GM23338 (cell line): Measurements from ENCODE around the gene CDH23. TPM values are rescaled to one million over a fixed set of nuclear protein-coding genes. Genes with fewer than 3 reads are reported as not detected.

Experiments used
- ATAC-seq: fragments of 200-7000 bp; cut with Tn5 transposase; 3 replicates; pipeline ENCODE4 v1.9.1; 2020
- DNase-seq: peaks from one replicate; pipeline ENCODE4 v3.0.0-alpha.2; 2015; ENCODE audit warnings: low spot score
- H2AFZ ChIP-seq: fragments of 200-600 bp; sonication (generic); 2 replicates; pipeline ENCODE4 v1.8.0; 2016; ENCODE audit warnings: antibody characterized with exemption, mild to moderate bottlenecking, moderate library complexity
- H3F3A ChIP-seq: fragments of 200-600 bp; sonication (generic); replicated peaks from 2 replicates; pipeline ENCODE4 v1.8.0; 2017; ENCODE audit warnings: antibody characterized with exemption, mixed run types, low read depth
- H3K27ac ChIP-seq: fragments of 200-600 bp; sonication (generic); 2 replicates; pipeline ENCODE4 v1.6.1; 2016; ENCODE audit warnings: low read depth
- H3K27me3 ChIP-seq: fragments of 200-600 bp; sonication (generic); 2 replicates; pipeline ENCODE4 v1.8.0; 2016; ENCODE audit warnings: mild to moderate bottlenecking, mixed run types, moderate library complexity; ENCODE audit not compliant: insufficient read depth
- H3K36me3 ChIP-seq: fragments of 200-600 bp; sonication (generic); 2 replicates; pipeline ENCODE4 v1.8.0; 2016; ENCODE audit warnings: mild to moderate bottlenecking; ENCODE audit not compliant: insufficient read depth
- H3K4me1 ChIP-seq: fragments of 200-600 bp; sonication (generic); 2 replicates; pipeline ENCODE4 v1.8.0; 2016; ENCODE audit warnings: mild to moderate bottlenecking, moderate library complexity; ENCODE audit not compliant: insufficient read depth
- H3K4me2 ChIP-seq: fragments of 200-600 bp; sonication (generic); 2 replicates; pipeline ENCODE4 v1.7.1; 2017; ENCODE audit warnings: mixed run types
- H3K4me3 ChIP-seq: fragments of 200-600 bp; sonication (generic); 2 replicates; pipeline ENCODE4 v1.6.1; 2016; ENCODE audit warnings: mixed run types
- H3K79me2 ChIP-seq: fragments of 200-600 bp; sonication (generic); replicated peaks from 2 replicates; pipeline ENCODE4 v1.8.0; 2017; ENCODE audit warnings: mild to moderate bottlenecking; ENCODE audit not compliant: insufficient read depth
- H3K9me2 ChIP-seq: fragments of 200-600 bp; sonication (generic); 2 replicates; pipeline ENCODE4 v1.8.0; 2017; ENCODE audit not compliant: insufficient read depth
- H4K20me1 ChIP-seq: fragments of 200-600 bp; sonication (generic); replicated peaks from 2 replicates; pipeline ENCODE4 v1.8.0; 2017; ENCODE audit warnings: mild to moderate bottlenecking; ENCODE audit not compliant: insufficient read depth
- H3K27ac Mint-ChIP-seq: 2 replicates; pipeline ENCODE4 v1.8.0; 2020; ENCODE audit warnings: inconsistent platforms, mild to moderate bottlenecking, moderate library complexity, mixed read lengths
- H3K27me3 Mint-ChIP-seq: 3 replicates; pipeline ENCODE4 v1.8.0; 2022; ENCODE audit warnings: low read depth, mild to moderate bottlenecking, moderate library complexity, mixed read lengths, inconsistent platforms; ENCODE audit not compliant: insufficient read depth, poor library complexity
- H3K36me3 Mint-ChIP-seq: 3 replicates; pipeline ENCODE4 v1.8.0; 2021; ENCODE audit warnings: low read depth, mild to moderate bottlenecking, inconsistent platforms, moderate library complexity, mixed read lengths
- H3K4me1 Mint-ChIP-seq: 3 replicates; pipeline ENCODE4 v1.8.0; 2020; ENCODE audit warnings: mild to moderate bottlenecking, inconsistent platforms, mixed read lengths
- H3K4me3 Mint-ChIP-seq: 3 replicates; pipeline ENCODE4 v1.8.0; 2021; ENCODE audit warnings: moderate library complexity, mild to moderate bottlenecking, inconsistent platforms, mixed read lengths
- H3K9me3 Mint-ChIP-seq: 3 replicates; pipeline ENCODE4 v1.8.0; 2020; ENCODE audit warnings: moderate library complexity, mild to moderate bottlenecking, inconsistent platforms, mixed read lengths
- CTCF ChIP-seq, 2 experiments: fragments of 200-600 bp in 1 of 2; sonication (generic) in 1 of 2; conservative IDR thresholded peaks; 2 replicates each; pipeline versions ENCODE4 v1.5.1 to v1.6.1; 2016 to 2017; ENCODE audit warnings: antibody characterized with exemption in 2 of 2, low read depth in 2 of 2, mild to moderate bottlenecking in 2 of 2, moderate library complexity in 1 of 2
- EZH2phosphoT487 ChIP-seq: fragments of 200-600 bp; sonication (generic); IDR thresholded peaks from one replicate; pipeline ENCODE4 v1.8.1; 2018; ENCODE audit warnings: antibody characterized with exemption; ENCODE audit not compliant: unreplicated experiment
- JUNB ChIP-seq: IDR thresholded peaks from one replicate; pipeline ENCODE4 v1.6.1; 2016; ENCODE audit warnings: antibody characterized with exemption; ENCODE audit not compliant: unreplicated experiment
- NANOG ChIP-seq: IDR thresholded peaks from 2 replicates; pipeline ENCODE4 v1.6.1; 2016; ENCODE audit warnings: antibody characterized with exemption, borderline replicate concordance
- ZNF331 ChIP-seq: fragments of 250-450 bp; sonication (Bioruptor Pico); IDR thresholded peaks from 2 replicates; pipeline ENCODE4 v1.5.0; 2020; ENCODE audit warnings: low read depth, mild to moderate bottlenecking, moderate library complexity
- ZNF462 ChIP-seq: fragments of 250-450 bp; sonication (Bioruptor Pico); IDR thresholded peaks from 2 replicates; pipeline ENCODE4 v1.5.0; 2020; ENCODE audit warnings: mild to moderate bottlenecking, moderate library complexity
- polyA plus RNA-seq: library from polyadenylated mRNA; unstranded; fragments of >200 nt; fragmentation: Nextera tagmentation; extraction: Ambion mirVana; gene quantifications from 2 replicates; pipeline ENCODE4 v1.2.1, GENCODE V29; 2016
- total RNA-seq: library from RNA; depleted of rRNA; stranded (reverse); fragments of >200 nt; shearing (Covaris generic); gene quantifications from 2 replicates; pipeline ENCODE4 v1.2.3, GENCODE V29; 2014

The CDH23 gene
- total and polyA plus RNA-seq, 2 experiments from 2014 or later: 0.95 to 4.3 TPM

DNA sequence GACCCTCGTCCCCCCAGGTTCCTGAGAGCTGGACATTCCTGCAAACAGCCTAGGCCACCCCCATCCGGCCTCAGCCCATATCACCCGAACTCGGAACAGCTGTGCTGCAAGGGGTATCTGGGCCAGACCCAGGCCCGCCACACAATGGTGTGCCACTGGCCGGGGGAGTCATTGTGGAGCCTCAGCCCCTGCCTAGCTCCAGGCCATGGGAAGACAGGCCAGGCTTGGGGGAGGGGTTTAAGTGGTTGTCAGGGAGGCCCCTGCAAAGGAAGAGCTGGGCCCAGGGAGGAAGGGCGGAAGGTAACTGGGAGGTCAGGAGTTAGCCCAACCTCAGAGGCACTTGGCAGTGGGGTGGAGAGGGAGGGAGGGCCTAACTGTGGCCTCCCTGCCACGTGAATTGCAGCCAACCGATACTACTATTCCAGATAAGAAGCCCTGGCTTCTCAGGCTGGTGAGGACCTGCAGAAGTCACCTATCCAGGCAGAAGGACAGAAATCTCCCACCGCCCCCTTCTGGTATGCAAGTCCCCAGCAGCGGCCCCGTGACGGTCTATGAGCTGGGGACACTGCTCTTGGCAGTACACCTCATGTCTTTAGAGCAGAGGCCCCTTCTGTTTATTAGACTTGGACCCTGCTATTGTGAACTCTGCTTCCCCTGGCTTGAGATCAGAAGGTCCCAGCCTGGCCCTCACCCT, 349.8 kb downstream of the CDH23 start:
- Histone ChIP-seq H3K4me2 (no peak overlapping the region), H3K4me1 (0 out of 2 replicates have a peak, but pooled peaks cover 5% of the 10 kb centered on the region), H3K9me2 (no peaks in the 10 kb centered on the region), H3K27ac (no peak overlapping the region), H3K27me3 (no peaks in the 10 kb centered on the region), H3K36me3 (no peaks in the 10 kb centered on the region), H3F3A (no peaks in the 10 kb centered on the region), H3K4me3 (no peak overlapping the region), H4K20me1 (no peaks in the 10 kb centered on the region), H3K79me2 (no peaks in the 10 kb centered on the region), H2AFZ (0 out of 2 replicates have a peak overlapping the region, but pooled peaks have one; percentile 63)
- Mint-ChIP-seq H3K4me3 (no peak overlapping the region), H3K4me1 (peaks cover 29% of the 10 kb centered on the region), H3K27me3 (peaks cover 9% of the 10 kb centered on the region), H3K36me3 (no peaks in the 10 kb centered on the region; the same call in 2 of the 3 replicates), H3K9me3 (no peaks in the 10 kb centered on the region), H3K27ac (no peak overlapping the region)
- peak; percentile 53 for DNase-seq
- peak; percentile 57 for ATAC-seq
- no peak for TF ChIP-seq JUNB
- TF ChIP-seq EZH2phosphoT487: no peak
- peak; percentile 26 to 55; a peak in 3 of 4 replicates for TF ChIP-seq CTCF (conservative IDR thresholded peaks at IDR 0.05; ENCODE audit: low read depth in 2 of 2)
- TF ChIP-seq ZNF462: no peak
- TF ChIP-seq NANOG: no peak
- no peak for TF ChIP-seq ZNF331 (CRISPR knock-in tag)
